WTC11 (cell line): Measurements from ENCODE around the gene RRN3. TPM values are rescaled to one million over a fixed set of nuclear protein-coding genes. Genes with fewer than 3 reads are reported as not detected.
"Not testable (repeated sequence)": the region's sequence is repeated elsewhere in the genome, so short reads cannot be mapped to it uniquely, and the experiment has no call there.

Experiments used
- ATAC-seq: fragments of 200-7000 bp; cut with Tn5 transposase; 2 replicates; pipeline ENCODE4 v1.10.0; 2021; ENCODE audit warnings: mild to moderate bottlenecking, moderate library complexity
- CTCF ChIA-PET: fragments of 300-600 bp; sonication (Branson Sonifier 250); formaldehyde crosslinking; loops from one replicate; lab custom pipeline; 2021; ENCODE audit warnings: antibody characterized with exemption; lab: Charles Lee
- POLR2A ChIA-PET: fragments of 350-600 bp; sonication (Branson Sonifier 250); formaldehyde crosslinking; loops from one replicate; lab custom pipeline; 2021; ENCODE audit warnings: antibody characterized with exemption; lab: Charles Lee
- DNase-seq: peaks from one replicate; pipeline ENCODE4 v3.0.0; 2021; ENCODE audit warnings: low spot score
- H3K27ac Mint-ChIP-seq: 2 replicates; pipeline ENCODE4 v1.8.0; 2021; ENCODE audit warnings: mixed read lengths
- H3K27me3 Mint-ChIP-seq: 2 replicates; pipeline ENCODE4 v1.8.0; 2021; ENCODE audit warnings: low read depth, mild to moderate bottlenecking, moderate library complexity, mixed read lengths
- H3K36me3 Mint-ChIP-seq: 2 replicates; pipeline ENCODE4 v1.8.0; 2021; ENCODE audit warnings: mixed read lengths
- H3K4me1 Mint-ChIP-seq: 2 replicates; pipeline ENCODE4 v1.8.0; 2022; ENCODE audit warnings: mixed read lengths
- H3K4me3 Mint-ChIP-seq: 2 replicates; pipeline ENCODE4 v1.8.0; 2021; ENCODE audit warnings: mild to moderate bottlenecking, moderate library complexity, mixed read lengths
- H3K9me3 Mint-ChIP-seq: 2 replicates; pipeline ENCODE4 v1.8.0; 2021; ENCODE audit warnings: mixed read lengths
- total RNA-seq: library from RNA; stranded (reverse); gene quantifications from 3 replicates; pipeline ENCODE4 v1.2.3, GENCODE V29; 2021

The RRN3 gene
- total RNA-seq, 1 experiment from 2014 or later: 25.6 TPM

DNA sequence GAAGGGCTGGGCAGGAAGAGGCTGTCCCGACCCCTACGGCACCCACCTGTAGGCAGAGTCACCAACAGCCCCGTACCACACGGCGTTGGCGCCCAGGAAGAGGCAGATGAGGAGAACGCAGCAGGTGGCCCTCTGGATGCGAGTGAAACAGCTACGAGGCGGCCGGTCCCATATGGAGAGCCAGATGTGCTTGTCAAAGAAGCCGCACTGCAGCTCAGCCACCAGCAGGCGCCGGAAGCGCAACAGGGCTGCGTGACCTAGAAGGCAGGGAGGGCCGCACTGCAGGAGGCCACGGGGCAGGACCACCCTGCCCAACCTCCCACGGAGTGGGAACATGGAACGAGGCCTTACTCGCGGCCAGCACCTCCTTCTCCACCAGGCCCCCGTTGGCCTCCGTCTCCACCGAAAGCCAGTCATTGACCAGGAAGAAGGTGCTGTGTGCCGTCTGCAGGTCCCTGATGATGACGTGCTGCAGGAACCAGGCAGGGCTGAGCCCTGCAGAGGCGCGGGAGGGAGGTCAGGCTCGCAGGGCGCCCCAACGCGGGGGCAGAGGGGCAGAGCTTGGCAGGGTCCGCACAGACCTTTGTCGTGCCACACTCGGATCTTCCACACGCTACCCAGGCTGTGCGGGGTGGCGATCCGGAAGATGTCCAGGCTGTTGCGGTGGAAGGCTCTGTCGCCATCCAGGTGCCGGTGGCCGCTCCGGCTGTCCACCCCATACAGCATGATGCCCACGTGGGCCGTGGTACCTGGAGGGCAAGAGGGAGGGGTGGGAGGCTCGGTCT, 33.8 kb upstream of the RRN3 start:
- H3K9me3 Mint-ChIP-seq, POLR2A ChIA-PET, H3K4me1 Mint-ChIP-seq, DNase-seq, H3K27ac Mint-ChIP-seq, CTCF ChIA-PET, ATAC-seq, H3K4me3 Mint-ChIP-seq, H3K36me3 Mint-ChIP-seq, H3K27me3 Mint-ChIP-seq: not testable (repeated sequence)

DNA sequence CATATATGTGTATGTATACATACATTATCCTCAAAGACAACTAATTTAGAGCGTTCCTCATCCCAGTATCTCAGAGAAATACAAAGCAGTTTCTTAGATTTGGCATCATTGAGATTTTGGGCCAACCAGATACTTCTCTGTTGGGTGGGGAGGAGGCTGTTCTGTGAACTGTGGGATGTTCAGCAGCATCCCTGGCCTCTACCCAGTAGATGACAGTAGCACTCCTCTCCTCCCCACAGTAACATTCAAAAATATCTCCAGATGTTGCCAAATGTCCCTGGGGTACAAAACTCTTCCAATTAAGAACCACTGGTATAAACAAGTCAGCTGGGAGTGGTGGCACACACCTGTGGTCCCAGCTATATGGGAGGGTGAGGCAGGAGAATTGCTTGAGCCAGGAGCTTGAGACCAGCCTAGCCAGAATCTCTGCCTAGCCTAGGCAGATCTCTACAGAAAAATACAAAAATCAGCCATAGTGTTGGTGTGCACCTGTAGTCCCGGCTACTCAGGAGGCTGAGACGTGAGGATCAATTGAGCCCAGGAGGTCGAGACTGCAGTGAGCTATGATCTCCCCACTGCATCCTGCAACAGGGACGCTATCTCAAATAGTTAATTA, 6.4 kb upstream of the RRN3 start:
- H3K4me3 Mint-ChIP-seq, ATAC-seq, H3K27ac Mint-ChIP-seq, H3K4me1 Mint-ChIP-seq, H3K27me3 Mint-ChIP-seq, H3K9me3 Mint-ChIP-seq, H3K36me3 Mint-ChIP-seq, DNase-seq, CTCF ChIA-PET, POLR2A ChIA-PET: not testable (repeated sequence)

DNA sequence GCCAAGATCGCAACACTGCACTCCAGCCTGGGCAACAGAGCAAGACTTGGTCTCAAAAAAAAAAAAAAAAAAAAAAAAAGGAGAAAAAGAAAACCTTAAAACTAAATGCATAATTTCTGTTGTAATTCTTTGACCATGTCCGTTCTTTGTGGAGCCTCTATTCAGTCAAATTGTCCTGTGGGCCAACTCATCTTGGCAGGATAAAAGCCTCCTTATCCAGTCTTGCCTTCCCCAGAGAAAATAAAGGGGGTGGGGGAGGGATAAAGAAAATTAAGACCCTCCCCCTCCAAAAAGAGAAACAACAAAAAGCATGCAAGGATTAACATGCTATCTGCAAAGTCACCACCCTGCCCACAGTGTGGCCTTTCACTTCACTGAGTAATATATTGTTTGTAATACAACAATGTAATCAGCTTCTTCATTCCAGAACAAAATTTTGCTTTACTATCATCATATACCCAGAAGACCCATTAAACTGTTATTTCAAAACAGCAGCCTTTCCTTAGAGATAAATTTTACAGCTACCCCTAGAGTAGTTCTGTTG, 5.4 kb upstream of the RRN3 start:
- H3K27ac Mint-ChIP-seq: not testable (repeated sequence)

DNA sequence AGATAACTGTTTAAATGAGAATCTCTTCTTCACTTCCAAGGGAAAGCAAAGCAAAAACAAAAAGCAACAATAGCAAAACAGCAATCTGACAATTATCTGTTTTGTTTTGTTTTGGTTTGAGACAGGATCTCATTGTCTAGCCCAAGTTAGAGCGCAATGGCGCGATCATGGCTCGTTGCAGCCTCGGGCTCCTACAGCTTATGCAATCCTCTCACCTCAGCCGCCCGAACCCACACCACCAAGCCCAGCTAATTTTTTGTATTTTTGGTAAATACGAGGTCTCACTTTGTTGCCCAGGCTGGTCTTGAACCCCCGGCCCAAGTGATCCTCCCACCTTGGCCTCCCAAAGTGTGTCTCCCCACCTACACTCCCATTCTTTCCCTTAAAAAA, 2.5 kb upstream of the RRN3 start:
- H3K36me3 Mint-ChIP-seq, POLR2A ChIA-PET, H3K4me1 Mint-ChIP-seq, H3K9me3 Mint-ChIP-seq, ATAC-seq, H3K4me3 Mint-ChIP-seq, DNase-seq, H3K27me3 Mint-ChIP-seq, CTCF ChIA-PET: not testable (repeated sequence)
- H3K27ac Mint-ChIP-seq: peak overlapping the region; percentile 36; the same call in 1 of the 2 replicates

More for the DNA sequence above, 5.4 kb upstream of the RRN3 start:
- H3K4me1 Mint-ChIP-seq, H3K4me3 Mint-ChIP-seq, H3K9me3 Mint-ChIP-seq, H3K27me3 Mint-ChIP-seq, POLR2A ChIA-PET, DNase-seq, CTCF ChIA-PET, H3K36me3 Mint-ChIP-seq, ATAC-seq: not testable (repeated sequence)

DNA sequence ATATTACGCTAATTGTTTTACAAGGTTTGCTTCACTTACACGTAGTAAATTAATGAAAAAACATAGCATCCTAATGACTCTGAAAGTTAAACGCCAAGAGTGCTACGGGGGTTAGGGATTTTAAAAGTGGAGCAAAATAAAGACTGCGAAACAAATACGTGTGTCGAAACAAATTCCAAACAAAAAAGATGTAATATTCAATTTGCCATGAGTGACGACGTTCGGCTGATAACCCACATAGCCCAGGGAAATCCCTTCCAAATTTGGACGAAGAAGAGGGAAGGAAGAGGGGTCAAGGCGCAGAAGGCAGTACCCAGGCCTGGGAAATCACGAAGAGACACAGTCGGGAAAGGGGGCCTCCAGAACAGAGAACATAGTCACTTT, 509 bp downstream of the RRN3 start:
- H3K9me3 Mint-ChIP-seq, H3K4me1 Mint-ChIP-seq, POLR2A ChIA-PET, H3K27me3 Mint-ChIP-seq, ATAC-seq, DNase-seq: not testable (repeated sequence)
- Mint-ChIP-seq H3K36me3 (peaks cover 25% of the 10 kb centered on the region), H3K27ac (peak overlapping the region; percentile 41; the same call in 1 of the 2 replicates), H3K4me3 (peak overlapping the region; percentile 98)
- CTCF ChIA-PET: interaction anchor here (1.2 kb wide), 1 partner anchor 126 kb away, joined by 3 read pairs; no protein-coding TSS in a partner anchor

DNA sequence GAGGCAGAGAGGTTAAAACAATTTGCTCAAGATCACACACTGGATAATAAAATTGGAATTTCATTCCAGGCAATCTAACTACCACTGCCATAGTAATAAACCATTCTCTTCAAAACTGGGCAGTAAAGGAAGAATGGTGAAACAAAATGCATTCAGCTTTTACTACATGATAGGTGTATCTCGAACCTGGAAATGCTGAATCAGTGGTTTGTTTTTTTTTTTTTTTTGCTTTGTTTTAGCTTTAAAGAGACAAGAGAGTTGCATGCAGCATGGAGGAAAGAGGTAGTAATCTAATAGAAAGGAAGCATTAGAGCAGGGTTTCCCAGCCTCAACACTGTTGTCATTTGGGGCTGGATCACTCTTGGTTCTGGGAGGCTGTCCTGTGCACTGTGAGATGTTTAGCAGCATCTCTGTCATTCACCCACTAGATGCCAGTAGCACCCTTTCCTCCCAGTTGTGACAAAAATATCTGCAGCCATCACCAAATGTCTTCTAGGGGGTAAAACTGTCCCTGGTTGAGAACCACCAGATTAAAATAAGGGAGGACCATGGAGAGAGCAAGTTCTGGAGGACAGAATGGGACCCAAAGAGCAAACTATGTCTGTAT, 3.3 kb downstream of the RRN3 start:
- H3K27me3 Mint-ChIP-seq, CTCF ChIA-PET, H3K9me3 Mint-ChIP-seq, ATAC-seq, POLR2A ChIA-PET, H3K4me1 Mint-ChIP-seq, H3K4me3 Mint-ChIP-seq, DNase-seq, H3K27ac Mint-ChIP-seq: not testable (repeated sequence)
- H3K36me3 Mint-ChIP-seq: peaks cover 28% of the 10 kb centered on the region

DNA sequence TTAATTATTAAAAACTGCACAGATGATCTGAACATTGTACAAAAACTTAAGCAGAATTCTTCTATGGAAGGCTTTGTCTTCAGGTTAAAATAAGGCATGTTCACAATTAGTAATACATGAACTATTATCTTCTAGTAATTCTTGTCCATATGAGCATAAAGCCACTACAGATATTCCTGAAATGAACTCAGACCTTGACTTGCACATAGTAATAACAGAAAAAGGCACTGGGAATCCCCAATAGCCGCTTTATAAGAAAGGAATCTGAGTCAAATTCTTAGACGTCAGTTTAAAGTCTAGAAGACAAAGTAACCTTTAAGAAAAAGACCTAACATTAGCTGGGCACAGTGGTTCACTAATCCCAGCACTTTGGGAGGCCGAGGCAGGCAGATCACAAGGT, 11.3 kb downstream of the RRN3 start:
- ATAC-seq, H3K9me3 Mint-ChIP-seq, H3K27me3 Mint-ChIP-seq, CTCF ChIA-PET, H3K4me3 Mint-ChIP-seq, H3K27ac Mint-ChIP-seq, DNase-seq, H3K4me1 Mint-ChIP-seq, POLR2A ChIA-PET: not testable (repeated sequence)
- H3K36me3 Mint-ChIP-seq: peaks cover 68% of the 10 kb centered on the region

DNA sequence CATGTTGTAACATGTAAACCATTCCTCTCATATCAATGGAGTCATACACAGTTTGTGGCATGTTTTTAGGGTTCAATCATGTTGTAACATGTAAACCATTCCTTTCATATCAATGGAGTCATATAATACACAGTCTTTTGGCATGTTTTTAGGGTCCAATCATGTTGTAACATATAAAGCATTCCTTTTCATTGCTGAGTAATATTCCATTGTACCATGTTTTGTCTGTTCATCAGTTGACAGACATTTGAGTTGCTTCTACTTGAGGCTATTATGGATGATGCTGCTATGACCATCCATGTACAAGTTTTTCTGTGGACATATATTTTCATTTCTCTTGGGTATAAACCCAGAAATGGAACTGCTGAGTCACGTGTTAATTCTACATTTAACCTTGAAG, 13.2 kb downstream of the RRN3 start:
- DNase-seq, H3K27ac Mint-ChIP-seq, CTCF ChIA-PET, H3K4me1 Mint-ChIP-seq, POLR2A ChIA-PET, H3K9me3 Mint-ChIP-seq, H3K27me3 Mint-ChIP-seq, ATAC-seq, H3K4me3 Mint-ChIP-seq: not testable (repeated sequence)
- peaks cover 80% of the 10 kb centered on the region for H3K36me3 Mint-ChIP-seq

DNA sequence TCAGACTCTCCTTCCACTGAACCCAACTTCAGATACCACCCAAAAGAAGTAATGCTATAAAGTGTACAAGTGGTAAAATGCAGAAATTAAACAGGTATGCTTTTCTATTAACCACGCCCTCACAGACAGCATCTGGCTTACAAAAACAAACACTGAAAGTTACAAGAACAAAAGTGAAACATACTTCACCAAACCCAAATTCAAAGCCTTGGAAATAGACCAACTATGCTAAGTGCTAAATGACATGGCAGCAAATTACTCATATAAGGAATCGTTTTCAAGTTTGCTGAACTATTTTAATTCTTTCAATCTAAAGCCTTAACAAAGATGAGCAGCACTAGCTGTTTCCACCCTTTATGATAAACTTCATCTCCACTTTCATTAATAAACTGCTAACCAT, 17.9 kb downstream of the RRN3 start:
- DNase-seq, H3K27me3 Mint-ChIP-seq, H3K4me3 Mint-ChIP-seq, H3K9me3 Mint-ChIP-seq, POLR2A ChIA-PET, H3K27ac Mint-ChIP-seq, H3K4me1 Mint-ChIP-seq, ATAC-seq, CTCF ChIA-PET: not testable (repeated sequence)
- peaks cover 77% of the 10 kb centered on the region for H3K36me3 Mint-ChIP-seq
